ENCODE measurements around the gene DUSP5.

The DUSP5 gene

GRCh38 chr10:110546499-110547110, 48.9 kb downstream of the DUSP5 start:
- DNase-seq (ENCODE audit: low spot score) = no peak

- DNase-seq (ENCODE audit: low spot score) = no peak
Observed at GRCh38 chr10:110547139-110547761, 49.5 kb downstream of the DUSP5 start.

- no peak for DNase-seq (ENCODE audit: low spot score)
Observed at GRCh38 chr10:110548002-110548401, 50.3 kb downstream of the DUSP5 start.

DNA sequence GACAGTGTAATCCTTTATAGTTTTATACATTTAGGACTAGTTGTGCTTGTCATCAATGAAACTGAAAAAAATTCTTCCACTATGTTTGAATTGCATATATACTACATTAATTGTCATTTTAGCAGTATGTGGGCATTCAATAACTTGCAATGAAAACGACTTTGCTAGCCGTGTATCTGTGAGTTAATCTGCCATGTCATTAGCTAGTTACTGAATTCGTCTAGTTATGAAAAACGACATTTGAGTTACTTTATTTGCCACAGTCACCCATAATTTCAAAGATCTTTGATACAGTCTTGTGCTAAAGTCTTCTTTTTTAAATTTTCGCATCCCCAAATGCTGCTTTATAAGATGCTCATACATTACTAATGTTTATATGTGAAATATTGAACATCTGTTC, 51.5 kb downstream of the DUSP5 start:
- no peak for DNase-seq (ENCODE audit: low spot score)

- DNase-seq (ENCODE audit: low spot score) = no peak
Observed at GRCh38 chr10:110553905-110554304, 56.2 kb downstream of the DUSP5 start.

- DNase-seq (ENCODE audit: low spot score) = no peak
Observed at GRCh38 chr10:110556296-110556695, 58.6 kb downstream of the DUSP5 start.

DNA sequence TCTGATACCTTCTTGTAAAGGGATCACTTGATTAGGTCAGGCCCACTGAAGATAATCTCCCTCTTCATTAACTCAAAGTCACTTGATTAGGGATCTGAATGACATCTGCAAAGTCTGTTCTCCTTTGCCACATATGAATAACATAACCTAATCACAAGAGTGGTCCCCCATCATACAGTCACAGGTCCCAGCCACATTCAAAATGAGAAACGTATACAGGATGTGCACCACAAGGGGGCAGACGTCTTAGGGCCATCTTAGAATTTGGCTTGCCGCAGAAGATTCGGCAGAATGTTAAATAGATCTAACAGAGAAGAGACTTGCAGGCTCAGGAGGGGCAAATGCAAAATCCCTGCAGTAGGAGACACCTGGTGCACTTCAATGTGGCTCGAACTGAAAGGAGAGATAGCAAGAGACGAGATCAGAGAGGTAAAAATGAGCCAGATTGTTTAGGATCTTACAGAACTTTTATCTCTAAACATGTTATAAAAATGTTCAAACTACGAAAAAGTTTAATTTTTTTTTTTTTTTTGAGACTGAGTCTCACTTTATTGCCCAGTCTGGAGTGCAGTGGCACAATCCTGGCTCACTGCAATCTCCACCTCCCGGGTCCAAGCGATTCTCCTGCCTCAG, 59.4 kb downstream of the DUSP5 start:
- no peak for DNase-seq (ENCODE audit: low spot score)

DNA sequence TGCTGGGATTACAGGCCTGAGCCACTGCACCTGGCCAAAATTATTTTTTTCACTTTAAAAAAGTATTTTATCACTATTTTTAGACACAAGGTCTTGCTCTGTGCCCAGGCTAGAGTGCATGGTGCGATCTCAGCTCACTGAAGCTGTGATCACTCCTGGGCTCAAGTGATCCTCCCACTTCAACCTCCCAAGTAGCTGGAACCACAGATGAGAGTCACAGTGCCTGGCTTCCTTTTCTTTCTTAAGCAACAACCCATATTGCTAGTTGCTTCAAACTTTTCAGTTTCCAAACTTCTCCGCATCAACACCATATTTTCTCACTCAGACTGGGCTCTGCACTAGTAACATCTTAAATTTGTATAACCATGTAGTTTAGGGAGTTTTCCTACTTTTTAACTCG, 60.3 kb downstream of the DUSP5 start:
- DNase-seq (ENCODE audit: low spot score) = no peak

DNA sequence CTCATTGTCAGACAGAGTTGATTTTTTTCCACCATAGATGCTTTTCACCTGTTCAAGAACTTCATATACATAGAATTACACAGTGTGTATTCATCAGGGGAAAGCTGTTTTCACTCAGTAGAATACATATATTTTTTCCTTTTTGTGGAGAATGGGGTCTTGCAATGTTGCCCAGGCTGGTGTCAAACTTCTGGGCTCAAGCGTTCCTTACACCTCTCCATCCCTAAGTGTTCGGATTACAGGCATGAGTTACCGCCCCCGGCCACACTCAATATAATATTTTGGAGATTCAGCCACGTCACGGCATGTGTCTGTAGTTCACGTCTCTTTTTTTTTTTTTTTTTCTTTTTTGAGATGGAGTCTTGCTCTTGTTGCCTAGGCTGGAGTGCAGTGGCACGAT, 62.3 kb downstream of the DUSP5 start:
- DNase-seq (ENCODE audit: low spot score) = no peak

All from left forelimb (tissue), 1 donor.